ENCODE results near the gene SRMS.

- no peak for TF ChIP-seq POLR2AphosphoS5 (IDR thresholded peaks at IDR 0.05; ENCODE audit: borderline replicate concordance, low read depth, low read length)
- TF ChIP-seq EZH2 (IDR thresholded peaks at IDR 0.05), result no peak
- TF ChIP-seq FOXP2 (optimal IDR thresholded peaks at IDR 0.05; ENCODE audit: control extremely low read depth, extremely low read length, insufficient read depth), result no peak
These were observed 40.4 kb upstream of the SRMS start for GRCh38 chr20:63587776-63588591.
